Measurements from ENCODE around the gene LRRC72.

- TF ChIP-seq CTCF (IDR thresholded peaks at IDR 0.05) = no peak
- no peak for TF ChIP-seq POLR2AphosphoS5 (IDR thresholded peaks at IDR 0.05; ENCODE audit: low read depth, low read length)
- TF ChIP-seq REST (IDR thresholded peaks at IDR 0.05; ENCODE audit: insufficient read depth in 1 of 2, low read depth in 2 of 2, low read length in 1 of 2) = no peak
These were observed 89.9 kb downstream of the LRRC72 start for GRCh38 chr7:16616542-16616941.
